GM12892 (cell line): Measurements from ENCODE around the gene CCL11.

Experiments used
- DNase-seq: peaks from one replicate; pipeline ENCODE4 v3.0.0; 2011; ENCODE audit not compliant: insufficient read length
- FAIRE-seq: peaks from 2 replicates; lab custom pipeline; 2011; peaks lifted over from hg19 to GRCh38; lab: Jason Lieb, UNC
- POLR2A ChIP-seq: IDR thresholded peaks from 2 replicates; pipeline ENCODE4 v1.6.1; 2011; ENCODE audit warnings: low read depth, low read length, control low read depth
- POLR2AphosphoS5 ChIP-seq: IDR thresholded peaks from 2 replicates; pipeline ENCODE4 v1.6.1; 2011; ENCODE audit warnings: low read depth, low read length, control low read depth
- TAF1 ChIP-seq: IDR thresholded peaks from 2 replicates; pipeline ENCODE4 v1.6.1; 2011; ENCODE audit warnings: low read depth, mild to moderate bottlenecking, control low read depth, low read length, borderline replicate concordance

The CCL11 gene

GRCh38 chr17:34300652-34301370 lies 15.3 kb downstream of the CCL11 start:
- TF ChIP-seq TAF1, result no peak
- TF ChIP-seq POLR2A, result no peak
- no peak for TF ChIP-seq POLR2AphosphoS5
- DNase-seq (no peak), FAIRE-seq (no peak)

- no peak for DNase-seq
- TF ChIP-seq POLR2A, result no peak
- TF ChIP-seq TAF1, result no peak
- TF ChIP-seq POLR2AphosphoS5, result no peak
- no peak for FAIRE-seq
Observed at GRCh38 chr17:34301986-34302385, 16.4 kb downstream of the CCL11 start.

GRCh38 chr17:34302636-34303035 lies 17.1 kb downstream of the CCL11 start:
- FAIRE-seq (no peak), DNase-seq (no peak)
- TF ChIP-seq POLR2AphosphoS5, result no peak
- TF ChIP-seq POLR2A, result no peak
- TF ChIP-seq TAF1, result no peak

GRCh38 chr17:34303606-34304005 lies 18.1 kb downstream of the CCL11 start:
- no peak for FAIRE-seq
- TF ChIP-seq POLR2A, result no peak
- TF ChIP-seq POLR2AphosphoS5, result no peak
- no peak for TF ChIP-seq TAF1
- no peak for DNase-seq

- DNase-seq, result no peak
- FAIRE-seq, result no peak
- TF ChIP-seq POLR2AphosphoS5 (no peak), TAF1 (no peak), POLR2A (no peak)
Observed at GRCh38 chr17:34305061-34305460, 19.5 kb downstream of the CCL11 start.

GRCh38 chr17:34305606-34306005 lies 20.1 kb downstream of the CCL11 start:
- FAIRE-seq (no peak), DNase-seq (no peak)
- TF ChIP-seq POLR2A (no peak), TAF1 (no peak), POLR2AphosphoS5 (no peak)

GRCh38 chr17:34306466-34306865 lies 20.9 kb downstream of the CCL11 start:
- FAIRE-seq (no peak), DNase-seq (no peak)
- TF ChIP-seq TAF1 (no peak), POLR2A (no peak), POLR2AphosphoS5 (no peak)

GRCh38 chr17:34307110-34307509 lies 21.6 kb downstream of the CCL11 start:
- FAIRE-seq, result no peak
- no peak for DNase-seq
- TF ChIP-seq POLR2AphosphoS5, result no peak
- TF ChIP-seq TAF1, result no peak
- TF ChIP-seq POLR2A, result no peak

- TF ChIP-seq POLR2AphosphoS5, result no peak
- no peak for TF ChIP-seq TAF1
- no peak for TF ChIP-seq POLR2A
- DNase-seq (no peak), FAIRE-seq (no peak)
Observed at GRCh38 chr17:34308371-34308770, 22.8 kb downstream of the CCL11 start.

- DNase-seq (no peak), FAIRE-seq (no peak)
Observed at GRCh38 chr17:34311291-34311690, 25.7 kb downstream of the CCL11 start.

GRCh38 chr17:34312080-34312479 lies 26.5 kb downstream of the CCL11 start:
- DNase-seq, result no peak
- no peak for TF ChIP-seq POLR2A
- TF ChIP-seq POLR2AphosphoS5, result no peak
- no peak for TF ChIP-seq TAF1
- no peak for FAIRE-seq

More at GRCh38 chr17:34311291-34311690, 25.7 kb downstream of the CCL11 start:
- TF ChIP-seq TAF1 (no peak), POLR2A (no peak), POLR2AphosphoS5 (no peak)

GRCh38 chr17:34313164-34313563 lies 27.6 kb downstream of the CCL11 start:
- FAIRE-seq (no peak), DNase-seq (no peak)
- TF ChIP-seq POLR2A, result no peak
- TF ChIP-seq POLR2AphosphoS5, result no peak
- no peak for TF ChIP-seq TAF1

GRCh38 chr17:34314279-34314678 lies 28.7 kb downstream of the CCL11 start:
- DNase-seq (no peak), FAIRE-seq (no peak)
- no peak for TF ChIP-seq TAF1
